Kidney (tissue), 14 donors: ENCODE measurements around the gene DNAJA4. TPM values are rescaled to one million over a fixed set of nuclear protein-coding genes. Genes with fewer than 3 reads are reported as not detected.
"Not testable (repeated sequence)": the region's sequence is repeated elsewhere in the genome, so short reads cannot be mapped to it uniquely, and the experiment has no call there.

ENCODE experiments used
- DNase-seq, 5 donors: peaks; one replicate each; pipeline ENCODE4 v3.0.0-alpha.2; 2013 to 2020
- FAIRE-seq: peaks from 2 replicates; lab custom pipeline; 2012; peaks lifted over from hg19 to GRCh38; lab: Jason Lieb, UNC
- H3K27ac ChIP-seq, 2 donors: one replicate each; pipeline ENCODE4 v1.7.0; 2013; ENCODE audit warnings: low read depth in 2 of 2, low read length in 2 of 2, inconsistent platforms in 1 of 2
- H3K27me3 ChIP-seq: one replicate; pipeline ENCODE4 v1.7.1; 2013; ENCODE audit warnings: low read length, inconsistent platforms; ENCODE audit not compliant: control insufficient read depth, insufficient read depth
- H3K36me3 ChIP-seq, 3 donors: one replicate each; pipeline versions ENCODE4 v1.7.0 to v1.7.1; 2013; ENCODE audit warnings: low read length in 3 of 3, control low read depth in 1 of 3, inconsistent platforms in 1 of 3; ENCODE audit not compliant: insufficient read depth in 3 of 3, control insufficient read depth in 2 of 3
- H3K4me1 ChIP-seq, 3 donors: one replicate each; pipeline versions ENCODE4 v1.7.0 to v1.7.1; 2013; ENCODE audit warnings: low read length in 3 of 3, inconsistent platforms in 1 of 3, low read depth in 1 of 3; ENCODE audit not compliant: control insufficient read depth in 2 of 3, insufficient read depth in 2 of 3
- H3K4me3 ChIP-seq, 3 donors: one replicate each; pipeline versions ENCODE4 v1.7.0 to v1.8.1; 2013; ENCODE audit warnings: low read length in 3 of 3, control low read depth in 1 of 3, inconsistent platforms in 1 of 3
- H3K9ac ChIP-seq, 3 donors: one replicate each; pipeline versions ENCODE4 v1.7.0 to v1.7.1; 2013; ENCODE audit warnings: low read length in 3 of 3, control low read depth in 1 of 3, inconsistent platforms in 1 of 3
- H3K9me3 ChIP-seq, 3 donors: one replicate each; pipeline versions ENCODE4 v1.7.0 to v1.7.1; 2013; ENCODE audit warnings: low read length in 3 of 3, control low read depth in 1 of 3, inconsistent platforms in 1 of 3; ENCODE audit not compliant: control insufficient read depth in 2 of 3, insufficient read depth in 1 of 3
- CTCF ChIP-seq: IDR thresholded peaks from 3 replicates; pipeline ENCODE4 v1.5.1; 2012; ENCODE audit warnings: mild to moderate bottlenecking, moderate library complexity, borderline replicate concordance; ENCODE audit not compliant: insufficient read depth; ENCODE audit errors: extremely low read depth
- intact Hi-C: fragments of 100-400 bp; cut with DNase I; formaldehyde crosslinking; loops from one replicate; pipeline ENCODE4 v1.11.1; 2022
- polyA plus RNA-seq: library from polyadenylated mRNA; stranded (reverse); fragments of 350-450 nt; fragmentation: Illumina TruSeq; extraction: RNeasy Lipid Tissue Mini Kit (QIAGEN cat#74804); gene quantifications from one replicate; pipeline ENCODE4 v1.2.3, GENCODE V29; 2014; ENCODE audit warnings: low read depth, low replicate concordance; ENCODE audit not compliant: insufficient read depth
- total RNA-seq: library from RNA; stranded (reverse); fragmentation: NEBNext Ultra II Directional; extraction: Animal tissue kit (Norgen Biotek cat#: 25700); gene quantifications from one replicate; pipeline ENCODE4 v1.2.1, GENCODE V29; 2021
- donor health status: control.
- donor health status: control.
- donor health status: control.
- donor health status: control.
- donor health status: control.
- donor health status: DM: yes; HTN: yes; CAD: no.
- donor health status: Normal renal cell carcinoma (clear cell type).

Gene DNAJA4
- total and polyA plus RNA-seq, 2 donors from 2014 or later, result 19.9 to 31.1 TPM

DNA sequence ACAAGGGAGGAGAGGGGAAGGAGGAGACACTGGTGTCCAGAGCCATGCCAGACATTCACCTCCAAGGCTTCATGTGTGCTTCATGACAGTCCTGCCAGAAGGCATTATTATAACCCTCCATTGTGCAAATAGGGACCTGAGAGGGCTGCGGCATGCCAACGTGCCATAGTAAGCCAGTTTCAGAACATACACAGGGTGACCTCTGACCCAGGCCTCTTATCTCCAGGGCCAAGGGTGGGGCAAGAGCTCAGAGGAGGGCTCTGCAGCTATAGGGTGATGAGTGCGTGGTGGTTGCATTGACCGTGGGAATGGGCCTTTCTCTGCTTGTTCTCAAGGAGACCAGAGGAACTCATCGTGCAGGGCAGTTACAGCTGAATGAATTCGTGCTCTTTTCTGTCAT is 20.3 kb upstream of the DNAJA4 start:
- H3K27ac ChIP-seq, result peak overlapping the region; percentile 2 to 5
- no peak overlapping the region for H3K4me3 ChIP-seq
- no peak for TF ChIP-seq CTCF
- intact Hi-C loops, result loop anchor here (10.0 kb wide), 1 partner anchor 69 kb away; no protein-coding TSS in a partner anchor
- H3K36me3 ChIP-seq, result no peaks in the 10 kb centered on the region
- DNase-seq (no peak), FAIRE-seq (no peak)
- H3K27me3 ChIP-seq, result no peaks in the 10 kb centered on the region
- no peaks in the 10 kb centered on the region for H3K9me3 ChIP-seq
- H3K9ac ChIP-seq, result no peak overlapping the region
- peaks cover 0 to 14% (median 12%) of the 10 kb centered on the region in 3 donors for H3K4me1 ChIP-seq

GRCh38 chr15:78244893-78245292 is 19.5 kb upstream of the DNAJA4 start:
- peaks cover 0 to 14% (median 12%) of the 10 kb centered on the region in 3 donors for H3K4me1 ChIP-seq
- FAIRE-seq (no peak), DNase-seq (no peak)
- no peak overlapping the region for H3K27ac ChIP-seq
- H3K36me3 ChIP-seq, result no peaks in the 10 kb centered on the region
- TF ChIP-seq CTCF, result no peak
- no peaks in the 10 kb centered on the region for H3K9me3 ChIP-seq
- H3K27me3 ChIP-seq, result no peaks in the 10 kb centered on the region
- no peak overlapping the region for H3K4me3 ChIP-seq
- intact Hi-C loops, result loop anchor here (10.0 kb wide), 1 partner anchor 70 kb away; no protein-coding TSS in a partner anchor
- no peak overlapping the region for H3K9ac ChIP-seq

- H3K9ac ChIP-seq, H3K4me3 ChIP-seq, H3K9me3 ChIP-seq, H3K27ac ChIP-seq, H3K36me3 ChIP-seq, H3K27me3 ChIP-seq, FAIRE-seq: not testable (repeated sequence)
- intact Hi-C loops, result loop anchor here (10.0 kb wide), 1 partner anchor 71 kb away; no protein-coding TSS in a partner anchor
- peak in 2 of 5 donors; percentile 15 to 29 for DNase-seq
- peaks cover 0 to 14% (median 12%) of the 10 kb centered on the region in 3 donors for H3K4me1 ChIP-seq
These were observed 19.0 kb upstream of the DNAJA4 start for GRCh38 chr15:78245392-78245791.

GRCh38 chr15:78245976-78246620 is 18.3 kb upstream of the DNAJA4 start:
- not testable (repeated sequence) for DNase-seq, H3K4me3 ChIP-seq

More at GRCh38 chr15:78245976-78246620, 18.3 kb upstream of the DNAJA4 start:
- not testable (repeated sequence) for H3K27me3 ChIP-seq, H3K9ac ChIP-seq, H3K9me3 ChIP-seq, FAIRE-seq, H3K36me3 ChIP-seq, H3K27ac ChIP-seq
- H3K4me1 ChIP-seq, result peaks cover 0 to 14% (median 12%) of the 10 kb centered on the region in 3 donors
- intact Hi-C loops, result loop anchor here (10.0 kb wide), 1 partner anchor 71 kb away; no protein-coding TSS in a partner anchor
